GM19372 (cell line): ENCODE measurements around the gene ARHGEF40.

Source experiments
- ATAC-seq: cut with Tn5 transposase; IDR thresholded peaks from one replicate; pipeline ENCODE4 v1.9.1; 2021; ENCODE audit warnings: mild to moderate bottlenecking, low read depth, moderate library complexity; ENCODE audit not compliant: unreplicated experiment

The ARHGEF40 gene

GRCh38 chr14:21078726-21079125, 8.6 kb downstream of the ARHGEF40 start:
- no peak for ATAC-seq

GRCh38 chr14:21081521-21082142, 11.5 kb downstream of the ARHGEF40 start:
- ATAC-seq: no peak

GRCh38 chr14:21083565-21084325, 13.6 kb downstream of the ARHGEF40 start:
- no peak for ATAC-seq

GRCh38 chr14:21084396-21084795, 14.3 kb downstream of the ARHGEF40 start:
- no peak for ATAC-seq

- ATAC-seq: no peak
Observed at GRCh38 chr14:21084998-21085853, 15.1 kb downstream of the ARHGEF40 start.

- ATAC-seq: no peak
Observed at GRCh38 chr14:21086908-21087293, 16.8 kb downstream of the ARHGEF40 start.

- ATAC-seq: no peak
Observed at GRCh38 chr14:21087294-21088091, 17.4 kb downstream of the ARHGEF40 start.

- no peak for ATAC-seq
Observed at GRCh38 chr14:21088687-21089086, 18.6 kb downstream of the ARHGEF40 start.

GRCh38 chr14:21089271-21089670, 19.2 kb downstream of the ARHGEF40 start:
- ATAC-seq: no peak

GRCh38 chr14:21089877-21090193, 19.7 kb downstream of the ARHGEF40 start:
- no peak for ATAC-seq

- ATAC-seq: no peak
Observed at GRCh38 chr14:21090194-21090939, 20.3 kb downstream of the ARHGEF40 start.

- ATAC-seq: no peak
Observed at GRCh38 chr14:21090940-21091663, 21.0 kb downstream of the ARHGEF40 start.

- no peak for ATAC-seq
Observed at GRCh38 chr14:21091821-21092272, 21.7 kb downstream of the ARHGEF40 start.

- peak; percentile 90 for ATAC-seq
Observed at GRCh38 chr14:21092273-21093011, 22.3 kb downstream of the ARHGEF40 start.

GRCh38 chr14:21093018-21093417, 22.9 kb downstream of the ARHGEF40 start:
- ATAC-seq: no peak

- no peak for ATAC-seq
Observed at GRCh38 chr14:21093769-21094681, 23.9 kb downstream of the ARHGEF40 start.

- ATAC-seq: no peak
Observed at GRCh38 chr14:21095430-21096205, 25.5 kb downstream of the ARHGEF40 start.
